SU-DHL-6 (cell line): ENCODE measurements around the gene CBFB.
A peak's percentile ranks its signal among the peaks of the same experiment; 100 is the strongest.

Experiments
- H2AFZ ChIP-seq: fragments of 200-600 bp; sonication (generic); 2 replicates; pipeline ENCODE4 v1.6.1; 2014; ENCODE audit warnings: low read depth, mild to moderate bottlenecking, moderate library complexity, mixed read lengths, antibody characterized with exemption, low read length; ENCODE audit not compliant: severe bottlenecking
- H3F3A ChIP-seq: fragments of 200-600 bp; shearing (Covaris generic); 2 replicates; pipeline ENCODE4 v1.6.0; 2016; ENCODE audit warnings: antibody characterized with exemption, mild to moderate bottlenecking; ENCODE audit not compliant: insufficient read depth
- H3K27ac ChIP-seq: fragments of 200-600 bp; sonication (generic); 2 replicates; pipeline ENCODE4 v1.5.1; 2016; ENCODE audit warnings: low read depth, mild to moderate bottlenecking, low read length, moderate library complexity, mixed read lengths
- H3K27me3 ChIP-seq: fragments of 200-600 bp; sonication (generic), shearing (Covaris generic); 2 replicates; pipeline ENCODE4 v1.6.0; 2014; ENCODE audit warnings: mild to moderate bottlenecking, low read length
- H3K36me3 ChIP-seq: fragments of 200-600 bp; sonication (generic); 2 replicates; pipeline ENCODE4 v1.6.1; 2014; ENCODE audit warnings: mild to moderate bottlenecking, low read length, mixed read lengths
- H3K4me2 ChIP-seq: fragments of 300-600, 200-600 bp; shearing (Covaris generic), sonication (generic); 2 replicates; pipeline ENCODE4 v1.6.0; 2014; ENCODE audit warnings: low read length, low read depth, mild to moderate bottlenecking; ENCODE audit not compliant: poor library complexity, severe bottlenecking
- H3K4me3 ChIP-seq: fragments of 200-600 bp; sonication (generic); 2 replicates; pipeline ENCODE4 v1.5.1; 2014; ENCODE audit warnings: antibody characterized with exemption, low read length, mild to moderate bottlenecking, mixed read lengths; ENCODE audit not compliant: insufficient read depth, poor library complexity, severe bottlenecking
- H3K79me2 ChIP-seq: fragments of 200-600 bp; sonication (generic); 2 replicates; pipeline ENCODE4 v1.6.1; 2014; ENCODE audit warnings: mild to moderate bottlenecking, low read length, moderate library complexity; ENCODE audit not compliant: insufficient read depth
- H3K9ac ChIP-seq: fragments of 200-600 bp; sonication (generic); 2 replicates; pipeline ENCODE4 v1.7.0; 2014; ENCODE audit warnings: mild to moderate bottlenecking, low read length
- H3K9me2 ChIP-seq: fragments of 200-600 bp; sonication (generic); replicated peaks from 2 replicates; pipeline ENCODE4 v1.6.1; 2014; ENCODE audit warnings: low read length; ENCODE audit not compliant: insufficient read depth
- H3K9me3 ChIP-seq: fragments of 200-600 bp; sonication (generic); 2 replicates; pipeline ENCODE4 v1.6.1; 2014; ENCODE audit warnings: low read length, mixed read lengths; ENCODE audit not compliant: insufficient read depth
- H4K20me1 ChIP-seq: fragments of 200-600 bp; sonication (generic); 2 replicates; pipeline ENCODE4 v1.6.1; 2014; ENCODE audit warnings: low read depth, mild to moderate bottlenecking, antibody characterized with exemption, low read length, moderate library complexity, mixed read lengths
- CTCF ChIP-seq: fragments of 200-600 bp; sonication (generic); IDR thresholded peaks from one replicate; pipeline ENCODE4 v1.5.1; 2017; ENCODE audit warnings: antibody characterized with exemption, mild to moderate bottlenecking, low read length, moderate library complexity; ENCODE audit not compliant: insufficient read depth, poor library complexity, severe bottlenecking
- EZH2phosphoT487 ChIP-seq: fragments of 200-600 bp; sonication (generic), shearing (Covaris generic); conservative IDR thresholded peaks from 2 replicates; pipeline ENCODE4 v1.6.1; 2018; ENCODE audit warnings: mild to moderate bottlenecking, antibody characterized with exemption, low read length, moderate library complexity, mixed read lengths

Gene CBFB

GRCh38 chr16:67029254-67030096, 526 bp downstream of the CBFB start:
- Histone ChIP-seq H3K4me3 (peak overlapping the region; percentile 98), H3K79me2 (peaks cover 54% of the 10 kb centered on the region), H3K9me3 (no peaks in the 10 kb centered on the region), H3K9ac (peak overlapping the region; percentile 99), H2AFZ (peak overlapping the region; percentile 87), H3K36me3 (0 out of 2 replicates have a peak, but pooled peaks cover 9% of the 10 kb centered on the region), H3K27me3 (no peaks in the 10 kb centered on the region), H4K20me1 (0 out of 2 replicates have a peak, but pooled peaks cover 8% of the 10 kb centered on the region), H3K4me2 (peak overlapping the region; percentile 98), H3K27ac (peak overlapping the region; percentile 81), H3F3A (peaks cover 10% of the 10 kb centered on the region), H3K9me2 (no peaks in the 10 kb centered on the region)
- no peak for TF ChIP-seq EZH2phosphoT487
- TF ChIP-seq CTCF, result no peak

DNA sequence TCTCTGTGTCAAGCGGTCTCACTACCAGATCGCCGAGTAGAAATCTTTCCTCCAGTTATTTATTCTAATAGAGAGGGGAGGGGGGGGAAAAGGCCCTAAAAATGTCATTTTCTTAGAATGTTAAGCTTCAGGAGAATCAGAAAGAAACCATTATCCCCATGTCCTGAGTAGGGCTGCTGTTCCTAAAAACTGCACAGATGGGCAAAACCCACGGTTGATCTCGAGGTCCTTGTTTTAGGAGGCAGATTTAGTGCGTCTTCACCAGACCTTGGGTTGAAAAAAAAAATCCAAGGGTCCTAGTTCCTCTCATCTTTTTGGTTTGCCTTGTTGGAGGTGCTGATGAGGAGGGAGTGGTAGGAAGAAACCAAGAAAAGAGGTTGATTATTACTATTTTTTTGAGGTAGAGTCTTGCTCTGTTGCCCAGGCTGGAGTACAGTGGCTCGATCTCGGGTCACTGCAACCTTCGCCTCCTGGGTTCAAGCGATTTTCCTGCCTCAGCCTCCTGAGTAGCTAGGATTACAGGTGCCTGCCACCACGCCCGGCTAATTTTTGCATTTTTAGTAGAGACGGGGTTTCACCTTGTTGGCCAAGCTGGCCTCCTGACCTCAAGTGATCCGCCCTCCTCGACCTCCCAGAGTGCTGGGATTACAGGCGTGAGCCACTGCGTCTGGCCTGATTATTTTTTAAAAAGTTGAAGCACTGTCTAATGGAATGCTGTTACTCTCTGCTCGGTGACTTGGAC, 1.4 kb downstream of the CBFB start:
- no peaks in the 10 kb centered on the region for H3K27me3 ChIP-seq
- peaks cover 63% of the 10 kb centered on the region for H3K79me2 ChIP-seq
- H3K27ac ChIP-seq, result peak overlapping the region; percentile 81
- 0 out of 2 replicates have a peak, but pooled peaks cover 11% of the 10 kb centered on the region for H3K36me3 ChIP-seq
- peaks cover 12% of the 10 kb centered on the region for H3F3A ChIP-seq
- TF ChIP-seq EZH2phosphoT487 (no peak), CTCF (no peak)
- peak overlapping the region; percentile 98 for H3K4me3 ChIP-seq
- no peaks in the 10 kb centered on the region for H3K9me2 ChIP-seq
- H3K9ac ChIP-seq, result peak overlapping the region; percentile 99
- H2AFZ ChIP-seq, result no peak overlapping the region
- peak overlapping the region; percentile 98 for H3K4me2 ChIP-seq
- H3K9me3 ChIP-seq, result no peaks in the 10 kb centered on the region
- H4K20me1 ChIP-seq, result 0 out of 2 replicates have a peak, but pooled peaks cover 8% of the 10 kb centered on the region

DNA sequence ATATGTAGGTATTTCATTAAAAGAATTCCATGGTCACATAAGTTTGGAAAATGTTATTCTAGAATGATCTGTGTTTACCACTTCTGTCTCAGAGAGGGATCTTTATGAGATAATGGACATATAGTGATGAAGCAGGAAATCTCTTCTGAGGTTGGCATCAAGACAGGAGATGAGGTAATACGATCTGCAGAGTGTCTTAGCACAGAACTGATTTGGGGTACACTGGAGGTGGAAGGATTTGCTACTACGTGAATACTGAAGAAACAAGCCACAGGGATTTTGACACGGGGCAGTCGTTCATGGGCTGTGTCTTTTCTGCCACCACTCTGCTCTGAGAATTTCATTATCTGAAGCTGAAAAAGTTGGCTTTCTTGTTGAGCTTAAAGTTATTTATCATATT, 5.5 kb downstream of the CBFB start:
- H3K9me2 ChIP-seq, result no peaks in the 10 kb centered on the region
- H3K79me2 ChIP-seq, result peaks cover 99% of the 10 kb centered on the region
- H3K36me3 ChIP-seq, result peaks cover 37% of the 10 kb centered on the region
- H3K4me2 ChIP-seq, result peak overlapping the region; percentile 25
- H2AFZ ChIP-seq, result no peak overlapping the region
- no peaks in the 10 kb centered on the region for H3K9me3 ChIP-seq
- no peak for TF ChIP-seq CTCF
- no peak for TF ChIP-seq EZH2phosphoT487
- no peak overlapping the region for H3K9ac ChIP-seq
- peaks cover 18% of the 10 kb centered on the region for H3F3A ChIP-seq
- H3K27ac ChIP-seq, result no peak overlapping the region
- no peak overlapping the region for H3K4me3 ChIP-seq
- H4K20me1 ChIP-seq, result peaks cover 25% of the 10 kb centered on the region
- no peaks in the 10 kb centered on the region for H3K27me3 ChIP-seq
